A549 treated with Hydrocortisone at 1 μM for 4 hours (cell line): Measurements from ENCODE around the gene TEX52. TPM values are rescaled to one million over a fixed set of nuclear protein-coding genes. Genes with fewer than 3 reads are reported as not detected.

Source experiments
- total RNA-seq: library from RNA; stranded (reverse); fragments of 200-300 nt; extraction: Qiagen RNA extraction; gene quantifications from 5 replicates; pipeline ENCODE4 v1.2.3, GENCODE V29; 2022

TEX52 gene
- not detected in 5 replicates for total RNA-seq

DNA sequence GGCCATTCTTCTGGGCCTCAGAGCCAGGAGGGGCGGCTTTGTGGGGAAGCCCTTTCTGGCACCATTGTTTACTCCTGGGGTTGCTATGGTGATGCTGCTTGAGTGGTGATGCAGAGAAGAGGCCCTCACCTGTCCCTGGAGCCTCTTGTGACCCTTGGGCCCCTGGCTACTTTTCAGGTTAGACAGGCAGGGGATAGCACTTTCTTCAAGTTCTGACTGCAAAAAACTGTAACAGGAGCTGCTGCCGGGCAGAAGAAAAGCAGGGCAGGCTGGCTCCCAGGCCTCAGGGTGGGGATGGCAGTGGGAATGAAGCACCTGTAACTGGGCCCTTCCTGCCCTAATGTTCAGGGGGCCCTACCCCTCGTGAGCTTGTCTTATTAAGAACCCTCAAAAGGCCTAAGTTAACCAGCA, at the start of gene TEX52:
Gene TEX52, minus strand, starts transcription at position 19 of the 411 bp plus-strand sequence. Its CDS starts 13 bp downstream, at position 6.

DNA sequence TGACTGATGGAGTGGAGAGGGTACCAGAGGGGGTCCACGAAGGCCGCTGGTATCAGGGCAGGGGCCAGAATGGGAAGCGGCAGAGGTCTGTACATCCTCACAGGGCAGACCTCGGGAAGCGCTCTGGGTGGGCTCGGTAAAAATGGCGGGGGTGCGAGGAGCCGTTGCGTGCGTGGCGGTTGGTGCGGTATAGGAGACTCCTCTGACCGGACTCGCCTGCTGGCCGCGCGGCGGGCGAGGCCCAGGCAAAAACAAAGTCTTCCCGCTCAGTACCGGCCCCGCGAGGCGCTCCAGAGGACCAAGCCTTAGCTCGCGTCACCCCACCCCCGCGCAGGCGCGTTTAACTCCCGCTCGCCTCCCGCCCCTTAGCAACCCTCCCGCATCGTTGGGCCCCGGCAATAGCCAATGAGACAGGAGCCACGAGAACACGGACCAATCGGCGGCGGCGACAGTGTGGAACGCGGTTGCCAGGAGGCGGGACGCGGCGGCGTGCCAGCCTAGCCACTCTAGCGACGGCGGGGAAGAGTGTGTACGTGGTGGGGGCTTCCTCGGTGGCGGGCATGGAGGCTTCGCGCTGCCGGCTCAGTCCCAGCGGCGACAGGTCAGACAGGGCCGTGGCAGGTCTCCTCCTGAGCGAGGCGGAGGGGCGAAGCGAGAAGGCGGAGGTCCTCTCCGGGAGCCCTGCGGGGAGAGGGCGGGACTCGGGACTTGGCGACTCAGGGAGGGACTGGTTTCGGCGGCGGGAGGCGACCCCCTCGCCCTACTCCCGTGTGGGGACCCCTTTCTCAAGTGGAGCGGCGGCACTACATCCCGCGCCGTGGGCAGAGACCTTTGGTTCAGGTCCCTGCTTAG, 33.8 kb upstream of the TEX52 start, which contains the start of gene TULP3:
Gene TULP3, plus strand, starts transcription at position 504 of the 852 bp plus-strand sequence. Its CDS starts 57 bp downstream, at position 561.

DNA sequence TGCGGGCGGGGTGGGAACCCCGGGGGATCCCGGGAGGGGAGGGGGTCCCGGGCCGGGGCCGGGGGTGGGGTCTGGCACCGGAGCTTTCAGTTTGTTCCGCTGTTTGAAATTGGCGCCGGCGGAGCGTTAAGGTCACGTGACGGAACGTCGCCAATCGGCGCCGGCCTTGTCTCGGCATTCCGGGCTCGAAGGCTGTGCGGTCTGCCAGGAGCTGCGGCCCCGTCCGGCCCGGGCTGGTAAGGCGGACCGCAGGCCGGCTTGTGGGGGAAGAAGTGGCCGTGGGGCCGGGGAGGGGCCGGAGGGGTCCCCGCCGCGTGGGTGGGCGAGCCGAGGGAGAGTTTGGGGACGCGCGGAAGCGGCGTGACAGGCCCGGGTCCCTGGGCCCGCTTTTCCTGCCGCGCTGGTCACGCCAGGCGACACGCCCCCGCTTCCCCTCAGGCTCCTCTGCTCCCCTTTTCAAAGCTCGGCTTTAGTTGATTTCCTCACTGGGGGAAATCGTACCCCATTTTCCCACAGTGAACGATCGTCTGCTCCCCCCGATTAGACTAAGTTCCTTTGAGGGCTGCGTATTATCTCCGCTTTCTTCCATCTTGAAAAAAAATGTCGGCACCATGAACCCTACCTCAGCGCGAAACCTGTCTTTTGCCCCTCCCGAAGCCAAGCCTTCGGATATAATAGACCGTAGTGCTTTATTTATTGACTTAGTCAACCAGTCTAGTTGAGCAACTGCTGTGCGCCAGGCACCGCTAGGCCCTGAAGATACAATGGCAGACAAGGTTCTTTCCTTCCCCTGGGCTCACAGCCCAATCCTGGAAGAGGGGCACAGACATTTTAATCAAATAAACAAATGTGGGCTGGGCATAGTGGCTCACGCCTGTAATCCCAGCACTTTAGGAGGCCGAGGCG, 20.5 kb upstream of the TEX52 start, which contains the start of the genes FOXM1 and RHNO1:
Gene FOXM1, minus strand, starts transcription at position 128 of the 906 bp plus-strand sequence. CDS start 2,696 bp downstream, outside the sequence.
Gene RHNO1, plus strand, starts transcription at position 177 of the 906 bp plus-strand sequence. CDS start 8,144 bp downstream, outside the sequence.

DNA sequence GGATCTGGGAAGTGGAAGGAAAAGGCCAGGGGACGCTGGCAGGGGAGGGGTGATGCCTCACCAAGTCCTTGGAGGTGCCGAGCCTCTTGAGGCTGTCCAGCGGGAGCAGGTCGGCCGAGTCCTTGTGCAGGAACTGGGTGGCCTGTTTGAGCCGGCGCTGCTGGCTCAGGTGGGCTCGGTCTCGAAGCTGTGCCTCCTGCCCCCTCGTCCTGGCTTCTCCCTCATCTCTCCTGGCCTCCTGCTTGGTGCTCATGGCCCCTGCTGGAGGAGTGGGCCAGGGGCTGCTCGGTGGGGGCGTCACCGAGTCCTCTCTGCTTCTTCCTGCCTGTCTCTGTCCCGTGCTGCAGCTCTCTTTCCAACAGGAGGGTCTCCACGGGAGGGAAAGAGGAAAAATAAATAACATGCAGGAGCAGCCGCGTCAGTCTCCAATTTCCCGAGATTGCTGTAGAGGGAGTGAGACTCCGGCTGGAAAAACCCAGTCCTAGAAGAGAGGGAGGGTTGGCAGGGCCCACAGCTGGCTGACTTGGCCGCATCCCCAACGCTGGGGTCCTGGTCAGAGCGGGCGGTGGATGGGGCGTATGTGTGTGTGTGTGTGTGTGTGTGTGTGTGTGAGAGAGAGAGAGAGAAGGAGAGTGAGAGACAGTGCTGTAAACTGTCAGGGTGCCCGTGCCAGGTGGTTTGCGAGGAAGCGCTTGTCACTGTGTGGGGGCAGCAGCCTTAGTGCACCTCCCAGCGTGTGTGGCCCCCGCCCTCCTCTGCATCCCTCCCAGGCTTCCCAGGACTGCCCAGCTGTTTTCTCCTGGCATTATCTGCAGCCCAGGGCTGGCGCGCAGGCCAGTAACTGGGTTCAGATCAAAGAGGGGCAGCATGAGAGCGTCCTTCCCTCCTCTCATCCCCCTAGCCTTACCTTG, 22.0 kb downstream of the TEX52 start, which contains the start of gene NRIP2:
Gene NRIP2, minus strand, starts transcription at position 455 of the 911 bp plus-strand sequence. Its CDS starts 52 bp downstream, at position 403.

DNA sequence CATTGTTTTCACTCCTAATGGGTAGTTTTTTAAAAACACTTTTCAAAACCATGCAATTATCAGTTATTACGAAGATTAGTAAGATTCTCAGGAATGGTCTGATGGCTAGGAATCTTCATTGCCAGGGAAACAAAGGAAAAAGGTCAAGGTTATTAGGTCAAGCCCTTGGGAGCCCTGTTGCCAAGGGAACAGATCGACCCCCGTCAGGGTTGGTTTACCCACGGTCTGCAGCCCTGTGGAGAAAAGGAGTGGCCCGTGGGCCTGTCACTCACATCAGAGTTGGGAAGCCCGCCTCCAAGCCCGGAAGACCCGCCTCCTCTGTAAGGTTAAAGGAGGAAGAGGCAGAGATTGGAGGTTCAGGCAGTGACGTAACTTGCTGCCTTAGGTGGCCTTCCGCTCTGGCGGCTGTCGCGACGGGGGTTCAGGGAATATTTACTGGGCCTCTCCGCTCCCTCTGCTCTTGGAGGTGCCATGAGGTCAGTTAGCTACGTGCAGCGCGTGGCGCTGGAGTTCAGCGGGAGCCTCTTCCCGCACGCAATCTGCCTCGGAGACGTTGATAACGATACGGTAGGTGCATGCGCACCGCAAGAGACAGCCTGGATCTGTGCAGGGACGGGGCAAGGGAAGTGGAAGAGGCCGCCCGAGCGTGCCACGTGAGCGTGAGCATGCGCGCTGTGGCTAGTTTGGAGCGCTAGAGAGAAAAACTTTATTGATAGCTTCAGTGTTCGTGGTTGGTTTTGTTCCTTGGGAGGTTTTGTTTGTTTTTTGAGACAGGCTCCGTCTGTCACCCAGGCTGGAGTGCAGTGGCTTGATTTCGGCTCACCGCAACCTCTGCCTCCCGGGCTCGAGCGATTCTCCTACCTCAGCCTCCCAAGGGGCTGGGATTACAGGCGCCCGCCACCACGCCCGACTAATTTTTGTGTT, 44.3 kb downstream of the TEX52 start, which contains the start of gene ITFG2:
Gene ITFG2, plus strand, starts transcription at position 379 of the 924 bp plus-strand sequence. Its CDS starts 93 bp downstream, at position 472.

Other genes starting within 250 kb of the TEX52 start
- 90.9 to 103 TPM (median 98.7 TPM) in 5 replicates for gene FKBP4, start 62.1 kb downstream of the TEX52 start, total RNA-seq
- gene ITFG2, start 44.4 kb downstream of the TEX52 start, total RNA-seq: 13.3 to 16.5 TPM (median 14.6 TPM) in 5 replicates
- gene NRIP2, start 22.0 kb downstream of the TEX52 start, total RNA-seq: not detected in 5 replicates
- gene FOXM1, start 20.1 kb upstream of the TEX52 start, total RNA-seq: 84.5 to 96.5 TPM (median 91.4 TPM) in 5 replicates
- 42.0 to 50.7 TPM (median 47.4 TPM) in 5 replicates for gene RHNO1, start 20.2 kb upstream of the TEX52 start, total RNA-seq
- 14.6 to 22.7 TPM (median 19.0 TPM) in 5 replicates for gene TULP3, start 33.9 kb upstream of the TEX52 start, total RNA-seq
- gene TEAD4, start 102.4 kb upstream of the TEX52 start, total RNA-seq: 41.8 to 46.4 TPM (median 46.1 TPM) in 5 replicates
- 49.5 to 68.9 TPM (median 57.9 TPM) in 5 replicates for gene TSPAN9, start 220.3 kb upstream of the TEX52 start, total RNA-seq